Heart right ventricle (tissue), 16 donors: Measurements from ENCODE around the gene WNT1. TPM values are rescaled to one million over a fixed set of nuclear protein-coding genes. Genes with fewer than 3 reads are reported as not detected.

Experiments
- ATAC-seq, 8 donors: fragments of 200-7000 bp; cut with Tn5 transposase; one replicate each; pipeline ENCODE4 v1.9.1; 2020; ENCODE audit warnings: mild to moderate bottlenecking in 8 of 8, moderate library complexity in 8 of 8, moderate number of reproducible peaks in 1 of 8
- DNase-seq, 2 donors: peaks; one replicate each; pipeline ENCODE4 v3.0.0-alpha.2; 2020
- H3K27ac ChIP-seq, 10 donors: fragments of 200-600 bp; sonication (generic) in 2 of 10; one replicate each; pipeline versions ENCODE4 v1.5.0 to v1.8.0; 2020 to 2022; ENCODE audit warnings: mild to moderate bottlenecking in 3 of 10
- H3K27me3 ChIP-seq, 7 donors: fragments of 200-600 bp; one replicate each; pipeline ENCODE4 v1.8.0; 2021 to 2022; ENCODE audit warnings: mild to moderate bottlenecking in 2 of 7
- H3K36me3 ChIP-seq, 9 donors: fragments of 200-600 bp; sonication (generic) in 1 of 9; one replicate each; pipeline versions ENCODE4 v1.5.0 to v1.8.0; 2020 to 2022; ENCODE audit warnings: mild to moderate bottlenecking in 2 of 9
- H3K4me1 ChIP-seq, 9 donors: fragments of 200-600 bp; sonication (generic) in 1 of 9; one replicate each; pipeline versions ENCODE4 v1.5.0 to v1.8.0; 2020 to 2022; ENCODE audit warnings: mild to moderate bottlenecking in 4 of 9
- H3K4me3 ChIP-seq, 10 donors: fragments of 200-600 bp; sonication (generic) in 2 of 10; one replicate each; pipeline versions ENCODE4 v1.5.0 to v1.8.0; 2020 to 2022; ENCODE audit warnings: mild to moderate bottlenecking in 7 of 10, moderate library complexity in 2 of 10
- H3K9me3 ChIP-seq, 11 donors: fragments of 200-600 bp in 10 of 11; sonication (generic) in 2 of 11; one replicate each; pipeline versions ENCODE4 v1.5.0 to v1.8.0; 2013 to 2022; ENCODE audit warnings: mild to moderate bottlenecking in 2 of 11, control low read depth in 1 of 11, moderate library complexity in 1 of 11
- CTCF ChIP-seq, 9 donors: fragments of 200-600 bp; sonication (generic) in 2 of 9; IDR thresholded peaks; one replicate each; pipeline versions ENCODE4 v1.5.0 to v1.8.0; 2021 to 2022; ENCODE audit warnings: antibody characterized with exemption in 9 of 9, mild to moderate bottlenecking in 5 of 9, moderate library complexity in 1 of 9
- WGBS, 2 donors: extraction: QIAGEN DNeasy Blood & Tissue Kit; methylation state at CpG; one replicate each; pipeline ENCODE4 v1.1.7; 2013; ENCODE audit warnings: inconsistent platforms in 1 of 2; 5-methylcytosine and 5-hydroxymethylcytosine counted together
- intact Hi-C, 10 donors: fragments of 100-400 bp; cut with DNase I; formaldehyde crosslinking; loops; one replicate each; pipeline versions ENCODE4 v1.11.1 to v1.14.2; 2022
- polyA plus RNA-seq, 2 donors: library from polyadenylated mRNA; stranded (reverse); fragments of 200-250 nt; gene quantifications; one replicate each; pipeline ENCODE4 v1.2.3, GENCODE V29; 2013
- total RNA-seq, 10 donors: library from RNA; stranded (reverse); fragmentation: NEBNext Ultra II Directional in 3 of 10; extraction: Animal tissue kit (Norgen Biotek cat#: 25700) in 3 of 10; gene quantifications; one replicate each; pipeline versions ENCODE4 v1.2.1 to v1.2.4, GENCODE V29; 2021 to 2023
- donor health status: Arrhythmogenic right ventricular cardiomyopathy.
- donor health status: ischemic (EF 13 %, LVEDD 7.1; RV severe dilation, severe dysfunction).
- donor health status: healthy with polysubstance abuse.
- donor health status: DM: no; HTN: yes; CAD: no.
- donor health status: DM: no; HTN: no; CAD: no.
- donor health status: ischemic (EF 25% LVEDD 6.9; RV normal size, moderate dysfunction).
- donor health status: ischemic (EF 25% LVEDD 5.7; RV mildly dilated, moderate dysfunction).
- donor health status: healthy.
- donor health status: DM: yes; HTN: yes; CAD: no.
- donor health status: Ischemic cardiomyopathy.
- donor health status: ischemic (EF 35%, LVEDD 5.7; RV mildly dilated, moderate dysfunction).
- donor health status: nonischemic (EF 11% LVEDD 7.7; RV severe dilation, severe dysfunction).
- donor health status: DM: yes; HTN: yes; CAD: no.
- donor health status: PGD.
- donor health status: ischemic (EF 29% LVEDD 5.4; RV normal size, mild dysfunction).
- donor health status: nonischemic (EF 23%, LVEDD 6.1; RV moderate dilation, normal function).

WNT1 gene
- total and polyA plus RNA-seq, 12 donors: not detected

- no peak overlapping the region for H3K27ac ChIP-seq
- ATAC-seq (peak in 1 of 8 donors; percentile 1), DNase-seq (peak in 1 of 2 donors; percentile 22)
- WGBS, 2 donors: 2% methylated on average over 42 to 48 of the region's 48 CpGs
- H3K4me3 ChIP-seq: peak overlapping the region in 9 of 10 donors; percentile 35 to 56 (median 48)
- peaks cover 13 to 64% (median 42%) of the 10 kb centered on the region in 9 donors for H3K4me1 ChIP-seq
- intact Hi-C loops: loop anchor here in 2 of 10 donors (5.0 to 10.0 kb wide), 2 partner anchors 144 to 146 kb away; partner anchors contain the start of gene DDX23 (in 2 of the 2)
- H3K36me3 ChIP-seq: peaks cover 0 to 35% (median 16%) of the 10 kb centered on the region in 9 donors
- H3K27me3 ChIP-seq: peaks cover 4 to 77% (median 52%) of the 10 kb centered on the region in 7 donors
- H3K9me3 ChIP-seq: no peaks in the 10 kb centered on the region
- TF ChIP-seq CTCF (IDR thresholded peaks at IDR 0.05): no peak
Measured at GRCh38 chr12:48998497-48999353, 20.6 kb downstream of the WNT1 start.

DNA sequence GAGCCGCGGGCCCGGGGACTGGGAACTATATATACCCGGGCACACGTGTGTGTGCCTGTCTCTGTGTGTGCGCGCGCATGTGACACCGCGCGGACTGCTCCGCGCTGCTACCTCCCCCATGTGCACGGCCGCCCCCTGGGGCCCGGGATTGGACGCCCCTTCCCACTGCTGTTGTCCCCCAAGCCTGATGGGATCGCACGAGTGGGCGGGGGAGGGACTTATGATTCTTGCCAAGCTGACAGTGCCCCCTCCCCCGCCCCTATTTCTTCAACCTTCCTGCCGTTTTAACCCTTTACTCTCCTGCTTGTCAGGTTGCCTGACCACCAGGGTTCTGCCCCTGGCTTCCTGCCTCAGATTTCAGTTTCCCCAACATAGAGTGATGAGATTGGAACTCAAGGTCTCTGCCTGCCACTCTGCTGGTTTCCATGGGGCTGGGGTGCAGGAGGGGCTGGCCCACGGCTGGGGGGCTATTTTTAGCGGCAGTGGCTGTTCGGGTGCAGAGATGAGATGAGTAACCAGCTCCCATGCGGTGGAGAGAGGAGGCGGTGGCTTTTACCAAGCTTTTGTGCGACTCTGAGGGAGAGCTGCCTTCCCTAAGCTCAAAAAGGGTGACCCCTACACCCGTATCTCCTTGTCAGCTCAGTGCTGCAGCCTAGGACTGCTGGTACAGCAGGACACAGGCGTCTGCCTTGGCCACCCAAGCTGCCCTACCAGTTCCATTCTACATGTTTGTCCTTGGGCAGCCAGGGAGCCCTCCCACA lies 21.4 kb downstream of the WNT1 start, which contains the start of gene DDN:
TSS of gene DDN (minus strand) at position 5 of the 761 bp plus-strand sequence. CDS start 88 bp downstream, outside the sequence.
- ATAC-seq: peak in 7 of 8 donors; percentile 16 to 71 (median 61)
- Histone ChIP-seq H3K4me1 (peaks cover 13 to 62% (median 42%) of the 10 kb centered on the region in 9 donors), H3K4me3 (peak within 1 kb of the TSS in 9 of 10 donors; percentile 35 to 56 (median 48)), H3K9me3 (no peaks in the 10 kb centered on the region), H3K27ac (peak within 1 kb of the TSS in 4 of 10 donors; percentile 9 to 62 (median 46)), H3K36me3 (peaks cover 0 to 43% (median 24%) of the 10 kb centered on the region in 9 donors), H3K27me3 (peaks cover 4 to 69% (median 44%) of the 10 kb centered on the region in 7 donors)
- WGBS, 2 donors: 2 to 4% methylated on average over 30 of the region's 30 CpGs
- intact Hi-C loops: loop anchor here in 2 of 10 donors (5.0 to 10.0 kb wide), 2 partner anchors 145 to 147 kb away; partner anchors contain the start of gene DDX23 (in 2 of the 2)
- TF ChIP-seq CTCF (IDR thresholded peaks at IDR 0.05): no peak
- DNase-seq: peak in 1 of 2 donors; percentile 39

GRCh38 chr12:49000346-49000745 lies 22.2 kb downstream of the WNT1 start:
- Histone ChIP-seq H3K4me3 (peak overlapping the region in 1 of 10 donors; percentile 48), H3K4me1 (peaks cover 13 to 55% (median 35%) of the 10 kb centered on the region in 9 donors), H3K36me3 (peaks cover 0 to 50% (median 29%) of the 10 kb centered on the region in 9 donors), H3K27ac (peak overlapping the region in 2 of 10 donors; percentile 46 to 62), H3K9me3 (no peaks in the 10 kb centered on the region), H3K27me3 (peaks cover 4 to 61% (median 36%) of the 10 kb centered on the region in 7 donors)
- intact Hi-C loops: no loop called here
- WGBS, 2 donors: 88 to 92% methylated on average over 2 of the region's 2 CpGs
- TF ChIP-seq CTCF (IDR thresholded peaks at IDR 0.05): no peak
- DNase-seq: no peak
- no peak for ATAC-seq

DNA sequence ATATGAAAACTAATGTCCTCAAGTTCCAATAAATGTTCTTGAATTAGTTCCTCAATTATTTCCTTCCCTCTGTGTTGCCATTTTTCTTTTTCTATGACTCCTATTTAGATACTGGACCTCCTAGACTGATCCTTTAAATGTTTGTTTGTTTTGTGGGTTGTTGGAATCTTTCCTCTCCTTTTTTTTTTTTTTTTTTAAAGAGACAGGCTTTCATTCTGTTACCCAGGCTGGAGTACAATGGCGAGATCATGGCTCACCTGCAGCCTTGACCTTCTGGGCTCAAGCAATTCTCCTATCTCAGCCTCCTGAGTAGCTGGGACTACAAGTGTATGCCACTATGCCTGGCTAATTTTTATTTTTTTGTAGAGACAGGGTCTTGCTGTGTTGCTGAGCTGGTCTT lies 30.8 kb downstream of the WNT1 start:
- no peak for TF ChIP-seq CTCF (IDR thresholded peaks at IDR 0.05)
- H3K27me3 ChIP-seq: no peaks in the 10 kb centered on the region
- H3K4me3 ChIP-seq: no peak overlapping the region
- H3K36me3 ChIP-seq: peaks cover 0 to 87% (median 48%) of the 10 kb centered on the region in 9 donors
- 84 to 90% methylated on average over 1 of the region's 1 CpG for WGBS, 2 donors
- H3K4me1 ChIP-seq: peaks cover 0 to 10% (median 0%) of the 10 kb centered on the region in 9 donors
- H3K9me3 ChIP-seq: no peaks in the 10 kb centered on the region
- ATAC-seq: no peak
- intact Hi-C loops: no loop called here
- H3K27ac ChIP-seq: no peak overlapping the region
- DNase-seq: no peak
